ENCODE results near the gene GLRX.
"Not testable (repeated sequence)": the region's sequence is repeated elsewhere in the genome, so short reads cannot be mapped to it uniquely, and the experiment has no call there.

The GLRX gene

GRCh38 chr5:95858661-95859595 is 36.4 kb upstream of the GLRX start:
- H3K4me1 Mint-ChIP-seq (ENCODE audit: low read depth): peaks cover 43% of the 10 kb centered on the region

DNA sequence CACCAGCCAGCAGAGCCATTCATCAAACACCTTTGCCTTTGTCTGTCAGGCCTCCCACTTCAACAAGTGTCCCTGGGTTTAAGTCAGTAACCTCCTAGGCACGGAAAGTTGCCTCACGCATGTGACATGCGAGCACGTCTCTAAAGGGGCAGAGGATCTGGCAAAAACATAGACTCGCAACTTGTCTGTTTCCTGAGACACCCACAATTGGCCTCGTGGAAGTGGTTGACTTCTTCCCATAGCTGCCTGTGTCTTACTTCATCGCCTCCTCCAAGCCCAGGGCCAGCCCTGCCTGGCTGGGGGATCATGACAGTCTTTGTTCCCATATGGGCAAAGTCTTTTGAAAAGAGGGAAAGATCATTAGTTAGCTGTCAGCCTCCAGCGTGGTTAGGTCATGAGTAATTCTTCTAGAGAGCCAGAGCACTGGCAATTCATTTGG is 35.5 kb upstream of the GLRX start:
- H3K9me3 Mint-ChIP-seq: no peaks in the 10 kb centered on the region
- no peak overlapping the region for H3K4me3 Mint-ChIP-seq
- H3K36me3 Mint-ChIP-seq (ENCODE audit: low read depth): no peaks in the 10 kb centered on the region
- no peak overlapping the region for H3K27ac Mint-ChIP-seq
- peaks cover 38% of the 10 kb centered on the region for H3K4me1 Mint-ChIP-seq (ENCODE audit: low read depth)
- H3K27me3 Mint-ChIP-seq (ENCODE audit: low read depth): no peaks in the 10 kb centered on the region

More at GRCh38 chr5:95858661-95859595, 36.4 kb upstream of the GLRX start:
- Mint-ChIP-seq H3K27me3 (ENCODE audit: low read depth) (no peaks in the 10 kb centered on the region), H3K9me3 (no peaks in the 10 kb centered on the region), H3K4me3 (peak overlapping the region; percentile 33), H3K27ac (peak overlapping the region; percentile 22), H3K36me3 (ENCODE audit: low read depth) (no peaks in the 10 kb centered on the region)

DNA sequence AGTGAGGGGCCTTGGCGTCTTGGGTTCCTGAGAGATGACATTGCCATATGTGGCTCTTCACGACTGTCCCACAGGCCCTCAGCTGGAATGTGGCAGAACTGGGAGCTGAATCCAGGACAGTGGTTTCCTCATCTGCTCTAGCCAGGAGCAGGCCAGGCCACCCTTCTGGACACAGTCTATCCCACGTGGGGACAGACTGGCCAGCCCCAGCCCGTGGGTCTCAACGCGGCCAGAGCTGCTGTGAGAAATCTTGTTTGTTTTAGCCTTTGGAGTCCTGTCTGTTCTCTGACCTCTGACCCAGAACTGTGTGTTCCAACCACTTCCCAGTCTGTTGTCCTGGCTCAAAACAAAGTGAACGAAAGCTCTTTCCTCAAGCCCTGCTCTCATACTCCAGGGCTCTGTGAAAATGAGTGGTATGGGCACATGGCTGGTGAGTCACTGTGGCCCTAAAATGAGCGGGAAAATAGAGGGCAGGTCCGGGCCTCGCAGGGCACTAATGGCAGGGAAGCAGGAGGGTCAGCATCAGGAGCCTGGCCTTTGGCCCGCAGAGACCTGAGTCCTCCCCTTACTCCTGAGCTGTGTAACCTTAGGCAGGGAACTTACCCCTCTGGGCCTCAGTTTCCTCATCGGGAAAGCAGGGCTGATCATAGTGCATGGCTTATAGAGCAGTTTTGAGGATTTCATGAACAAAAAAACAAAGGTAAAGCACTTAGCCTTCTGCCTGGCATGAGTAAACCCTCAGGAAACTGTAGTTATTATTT is 34.8 kb upstream of the GLRX start:
- Mint-ChIP-seq H3K9me3 (no peaks in the 10 kb centered on the region), H3K4me1 (ENCODE audit: low read depth) (peaks cover 32% of the 10 kb centered on the region), H3K36me3 (ENCODE audit: low read depth) (no peaks in the 10 kb centered on the region), H3K27ac (no peak overlapping the region), H3K4me3 (no peak overlapping the region), H3K27me3 (ENCODE audit: low read depth) (no peaks in the 10 kb centered on the region)

- Mint-ChIP-seq H3K27ac (no peak overlapping the region), H3K9me3 (no peaks in the 10 kb centered on the region), H3K4me1 (ENCODE audit: low read depth) (peaks cover 23% of the 10 kb centered on the region), H3K27me3 (ENCODE audit: low read depth) (no peaks in the 10 kb centered on the region), H3K4me3 (no peak overlapping the region), H3K36me3 (ENCODE audit: low read depth) (no peaks in the 10 kb centered on the region)
Measured at GRCh38 chr5:95856501-95856981, 34.0 kb upstream of the GLRX start.

- H3K27me3 Mint-ChIP-seq (ENCODE audit: low read depth): peaks cover 3% of the 10 kb centered on the region
- H3K36me3 Mint-ChIP-seq (ENCODE audit: low read depth): no peaks in the 10 kb centered on the region
- H3K9me3 Mint-ChIP-seq: no peaks in the 10 kb centered on the region
- no peak overlapping the region for H3K27ac Mint-ChIP-seq
- no peak overlapping the region for H3K4me3 Mint-ChIP-seq
- peaks cover 9% of the 10 kb centered on the region for H3K4me1 Mint-ChIP-seq (ENCODE audit: low read depth)
Measured at GRCh38 chr5:95853490-95853889, 31.0 kb upstream of the GLRX start.

DNA sequence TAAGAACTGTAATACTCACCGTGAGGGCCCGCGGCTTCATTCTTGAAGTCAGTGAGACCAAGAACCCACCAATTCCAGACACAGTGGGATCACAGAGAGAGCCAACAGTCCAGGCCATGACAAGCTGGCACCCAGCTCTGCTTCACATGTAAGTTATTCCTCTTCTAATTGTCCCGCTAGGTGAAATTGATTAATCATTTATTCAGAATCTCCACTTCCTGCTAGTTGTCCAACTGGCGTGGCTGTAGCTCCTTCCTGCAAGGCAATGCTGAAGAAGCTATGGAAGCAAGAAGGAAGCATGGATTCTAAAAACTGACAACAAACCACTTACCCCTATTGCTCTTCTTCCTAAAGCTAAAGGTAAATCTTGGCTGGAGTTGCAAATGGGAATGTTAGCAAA is 30.0 kb upstream of the GLRX start:
- Mint-ChIP-seq H3K9me3 (no peaks in the 10 kb centered on the region), H3K27ac (no peak overlapping the region), H3K27me3 (ENCODE audit: low read depth) (peaks cover 10% of the 10 kb centered on the region), H3K4me3 (no peak overlapping the region), H3K4me1 (ENCODE audit: low read depth) (peaks cover 4% of the 10 kb centered on the region), H3K36me3 (ENCODE audit: low read depth) (no peaks in the 10 kb centered on the region)

DNA sequence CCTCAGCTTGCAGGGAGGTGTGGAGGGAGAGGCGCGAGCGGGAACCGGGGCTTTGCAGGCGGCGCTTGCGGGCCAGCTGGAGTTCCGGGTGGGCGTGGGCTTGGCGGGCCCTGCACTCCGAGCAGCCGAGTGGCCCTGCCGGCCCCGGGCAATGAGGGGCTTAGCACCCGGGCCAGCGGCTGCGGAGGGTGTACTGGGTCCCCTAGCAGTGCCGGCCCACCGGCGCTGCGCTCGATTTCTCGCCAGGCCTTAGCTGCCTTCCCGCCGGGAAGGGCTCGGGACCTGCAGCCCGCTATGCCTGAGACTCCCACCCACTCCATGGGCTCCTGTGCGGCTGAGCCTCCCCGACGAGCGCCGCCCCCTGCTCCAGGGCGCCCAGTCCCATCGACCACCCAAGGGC is 28.6 kb upstream of the GLRX start:
- not testable (repeated sequence) for H3K27ac Mint-ChIP-seq; H3K4me1 Mint-ChIP-seq (ENCODE audit: low read depth); H3K36me3 Mint-ChIP-seq (ENCODE audit: low read depth); H3K9me3 Mint-ChIP-seq; H3K4me3 Mint-ChIP-seq
- H3K27me3 Mint-ChIP-seq (ENCODE audit: low read depth): peaks cover 12% of the 10 kb centered on the region

DNA sequence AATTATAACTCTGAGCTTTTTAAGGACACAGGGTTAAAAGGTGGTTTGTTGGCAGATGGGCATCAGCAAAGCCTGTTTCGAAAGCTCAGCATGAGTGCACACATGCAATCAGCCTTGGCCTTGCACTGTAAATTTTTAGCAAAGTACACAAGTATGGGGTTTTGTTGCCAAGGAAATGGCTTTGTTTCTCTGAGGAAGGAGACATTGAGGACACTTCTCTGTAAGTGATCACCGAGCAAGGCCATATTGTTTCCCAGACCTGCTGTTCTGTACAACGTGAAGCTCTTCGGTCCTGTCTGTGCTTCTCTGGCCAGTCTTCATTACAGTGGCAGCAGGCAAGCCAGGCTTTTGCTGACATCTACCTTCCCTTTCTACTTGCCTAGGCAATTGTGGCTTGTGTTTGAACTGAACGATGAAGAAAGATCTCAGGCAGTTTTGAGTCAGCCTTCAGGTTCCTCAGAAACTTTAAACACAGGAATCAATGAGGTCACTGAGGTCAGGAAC is 27.9 kb upstream of the GLRX start:
- Mint-ChIP-seq H3K27ac (no peak overlapping the region), H3K36me3 (ENCODE audit: low read depth) (no peaks in the 10 kb centered on the region), H3K4me3 (no peak overlapping the region), H3K9me3 (no peaks in the 10 kb centered on the region), H3K27me3 (ENCODE audit: low read depth) (peaks cover 12% of the 10 kb centered on the region), H3K4me1 (ENCODE audit: low read depth) (peaks cover 9% of the 10 kb centered on the region)

DNA sequence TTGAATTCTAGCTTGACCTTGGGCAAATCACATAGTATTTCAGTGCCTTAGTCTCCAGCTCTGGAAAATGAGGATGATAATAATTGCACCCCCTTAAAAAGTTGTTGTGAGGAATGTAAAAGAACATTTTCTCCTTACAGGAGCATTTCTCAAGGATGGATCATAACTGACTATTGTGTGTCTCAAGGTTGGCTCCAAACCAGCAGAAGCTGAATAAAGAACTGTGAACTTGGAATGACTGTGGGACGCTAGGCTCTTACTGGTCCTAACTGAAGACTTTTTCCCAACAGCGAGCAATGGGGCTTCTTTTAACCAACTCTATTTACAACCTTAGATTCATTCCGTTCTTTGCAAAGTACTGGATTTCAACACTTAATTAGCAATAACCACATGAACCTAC is 26.2 kb upstream of the GLRX start:
- no peaks in the 10 kb centered on the region for H3K36me3 Mint-ChIP-seq (ENCODE audit: low read depth)
- no peaks in the 10 kb centered on the region for H3K9me3 Mint-ChIP-seq
- H3K4me3 Mint-ChIP-seq: no peak overlapping the region
- peaks cover 12% of the 10 kb centered on the region for H3K27me3 Mint-ChIP-seq (ENCODE audit: low read depth)
- no peak overlapping the region for H3K27ac Mint-ChIP-seq
- peaks cover 12% of the 10 kb centered on the region for H3K4me1 Mint-ChIP-seq (ENCODE audit: low read depth)

- no peak overlapping the region for H3K4me3 Mint-ChIP-seq
- H3K4me1 Mint-ChIP-seq (ENCODE audit: low read depth): peaks cover 22% of the 10 kb centered on the region
- peaks cover 2% of the 10 kb centered on the region for H3K36me3 Mint-ChIP-seq (ENCODE audit: low read depth)
- H3K27ac Mint-ChIP-seq: no peak overlapping the region
- peaks cover 12% of the 10 kb centered on the region for H3K27me3 Mint-ChIP-seq (ENCODE audit: low read depth)
- no peaks in the 10 kb centered on the region for H3K9me3 Mint-ChIP-seq
Measured at GRCh38 chr5:95847261-95847592, 24.7 kb upstream of the GLRX start.

DNA sequence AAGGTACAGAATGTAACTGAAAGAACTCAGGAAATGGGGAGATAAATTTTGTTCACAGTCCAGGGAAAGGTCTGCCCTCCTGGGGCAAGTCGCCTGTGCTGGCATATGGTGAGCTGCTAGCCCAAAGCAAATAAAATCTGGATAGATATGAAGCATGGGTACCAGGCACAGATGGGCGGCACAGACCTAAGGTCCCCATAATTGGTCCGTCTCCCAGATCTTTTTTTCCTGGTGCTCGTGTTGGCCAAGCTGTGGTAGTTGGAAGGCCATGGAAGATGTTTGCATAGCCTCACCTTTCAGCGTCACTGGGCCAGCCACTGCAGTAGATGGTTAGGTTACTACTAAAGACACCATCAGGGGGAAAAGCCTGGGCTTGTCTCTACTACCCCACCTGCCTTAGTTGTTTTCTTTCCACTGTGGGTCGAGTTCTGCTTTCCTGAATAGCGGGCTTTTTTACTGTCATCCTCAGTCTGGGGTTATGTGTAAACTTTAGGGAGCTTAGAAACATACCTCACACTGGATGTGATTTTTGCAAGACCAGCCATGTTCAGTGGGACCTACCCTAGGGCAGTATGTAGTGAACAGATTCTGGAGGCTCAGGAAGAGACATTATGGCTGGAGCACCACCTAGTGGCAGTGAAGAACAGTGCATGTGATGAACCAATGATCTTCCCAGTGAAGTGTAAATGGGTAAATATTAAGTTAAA is 24.2 kb upstream of the GLRX start:
- Mint-ChIP-seq H3K27ac (peak overlapping the region; percentile 11), H3K27me3 (ENCODE audit: low read depth) (peaks cover 12% of the 10 kb centered on the region), H3K36me3 (ENCODE audit: low read depth) (peaks cover 2% of the 10 kb centered on the region), H3K4me1 (ENCODE audit: low read depth) (peaks cover 22% of the 10 kb centered on the region), H3K4me3 (no peak overlapping the region), H3K9me3 (no peaks in the 10 kb centered on the region)

GRCh38 chr5:95845391-95845790 is 22.9 kb upstream of the GLRX start:
- Mint-ChIP-seq H3K27me3 (ENCODE audit: low read depth) (peaks cover 12% of the 10 kb centered on the region), H3K36me3 (ENCODE audit: low read depth) (peaks cover 2% of the 10 kb centered on the region), H3K4me3 (no peak overlapping the region), H3K4me1 (ENCODE audit: low read depth) (peaks cover 21% of the 10 kb centered on the region), H3K9me3 (no peaks in the 10 kb centered on the region), H3K27ac (no peak overlapping the region)

DNA sequence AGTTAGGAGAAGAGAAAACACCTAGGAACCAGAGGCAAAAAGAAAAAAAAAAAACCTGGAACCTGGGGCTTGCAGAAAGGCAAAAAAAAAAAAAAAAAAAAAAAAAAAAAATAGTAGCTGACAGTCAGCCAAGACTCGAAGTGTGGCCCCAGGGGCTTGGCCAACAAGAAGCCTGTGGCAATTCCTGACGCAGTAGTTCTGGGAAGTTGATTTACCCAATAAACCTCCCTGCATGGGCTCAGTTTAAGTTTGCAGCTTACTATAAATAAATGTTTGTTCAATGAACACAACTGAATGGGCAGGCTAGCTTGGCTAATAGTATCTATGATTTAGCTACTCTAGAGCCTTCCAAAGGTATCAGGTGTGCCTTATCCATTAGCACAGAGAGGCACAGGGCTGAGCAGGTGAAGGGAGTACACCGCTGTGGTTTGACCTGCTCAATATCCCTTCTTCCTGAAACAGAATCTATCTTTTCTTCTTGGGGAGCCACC is 21.3 kb upstream of the GLRX start:
- Mint-ChIP-seq H3K9me3 (no peaks in the 10 kb centered on the region), H3K27me3 (ENCODE audit: low read depth) (peaks cover 11% of the 10 kb centered on the region), H3K4me3 (no peak overlapping the region), H3K36me3 (ENCODE audit: low read depth) (peaks cover 2% of the 10 kb centered on the region), H3K4me1 (ENCODE audit: low read depth) (peaks cover 21% of the 10 kb centered on the region), H3K27ac (no peak overlapping the region)

DNA sequence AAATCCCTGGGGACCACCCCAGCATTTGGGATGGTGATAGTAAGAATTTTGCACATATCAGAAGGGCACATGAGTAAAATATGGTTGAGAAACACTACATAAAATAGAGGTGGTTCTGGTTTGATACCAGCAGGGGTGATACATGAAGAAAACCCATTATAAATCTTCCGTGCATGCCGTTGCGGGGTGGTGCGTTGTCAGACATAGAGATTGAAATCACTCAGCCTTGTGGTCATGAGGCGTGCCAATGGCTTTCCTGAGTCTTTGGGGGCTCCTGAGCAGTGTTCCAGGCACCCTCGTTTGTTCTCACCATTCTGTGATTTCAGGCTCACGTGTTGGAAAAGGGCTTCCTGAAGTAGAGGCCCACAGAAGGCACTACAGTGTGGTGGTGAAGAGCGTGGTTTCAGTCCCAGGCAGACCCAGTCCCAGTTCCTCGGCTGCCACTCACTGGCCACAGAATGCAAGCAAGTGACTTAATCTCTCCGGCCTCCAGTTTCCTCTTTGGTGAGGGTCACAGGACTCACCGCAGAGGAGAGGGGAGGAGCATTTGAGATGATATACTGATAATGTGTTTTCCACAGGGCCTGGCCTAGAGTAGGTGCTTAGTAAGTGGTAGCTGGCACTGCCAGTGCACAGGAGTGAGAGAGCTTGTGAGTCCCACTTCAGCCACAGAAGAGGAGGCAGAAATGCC is 20.5 kb upstream of the GLRX start:
- peaks cover 6% of the 10 kb centered on the region for H3K27me3 Mint-ChIP-seq (ENCODE audit: low read depth)
- H3K9me3 Mint-ChIP-seq: no peaks in the 10 kb centered on the region
- H3K36me3 Mint-ChIP-seq (ENCODE audit: low read depth): peaks cover 2% of the 10 kb centered on the region
- H3K4me3 Mint-ChIP-seq: peak overlapping the region; percentile 54
- H3K27ac Mint-ChIP-seq: peak overlapping the region; percentile 52
- H3K4me1 Mint-ChIP-seq (ENCODE audit: low read depth): peaks cover 21% of the 10 kb centered on the region
